GM19468 (cell line): ENCODE measurements around the gene OR8B8.
"Not testable (repeated sequence)": the region's sequence is repeated elsewhere in the genome, so short reads cannot be mapped to it uniquely, and the experiment has no call there.

Experiments used
- ATAC-seq: cut with Tn5 transposase; IDR thresholded peaks from one replicate; pipeline ENCODE4 v1.9.1; 2021; ENCODE audit warnings: mild to moderate bottlenecking, moderate library complexity, moderate number of reproducible peaks; ENCODE audit not compliant: unreplicated experiment; ENCODE audit errors: extremely low read depth

OR8B8 gene

GRCh38 chr11:124445646-124446150 is at the start of gene OR8B8:
Gene OR8B8, minus strand, starts transcription at chr11:124445696. Its CDS starts 4,611 bp downstream, at chr11:124441085.
- no peak for ATAC-seq

- ATAC-seq = no peak
Measured at GRCh38 chr11:124493016-124493655, 47.6 kb upstream of the OR8B8 start.

GRCh38 chr11:124483422-124483821 is 37.9 kb upstream of the OR8B8 start:
- ATAC-seq = no peak

- ATAC-seq = no peak
Measured at GRCh38 chr11:124482362-124483147, 37.1 kb upstream of the OR8B8 start.

- no peak for ATAC-seq
Measured at GRCh38 chr11:124481365-124482323, 36.1 kb upstream of the OR8B8 start.

GRCh38 chr11:124479561-124479960 is 34.1 kb upstream of the OR8B8 start:
- no peak for ATAC-seq

GRCh38 chr11:124475265-124475664 is 29.8 kb upstream of the OR8B8 start:
- ATAC-seq = no peak

- ATAC-seq = no peak
Measured at GRCh38 chr11:124474779-124475178, 29.3 kb upstream of the OR8B8 start.

- ATAC-seq = no peak
Measured at GRCh38 chr11:124474079-124474478, 28.6 kb upstream of the OR8B8 start.

GRCh38 chr11:124473476-124473875 is 28.0 kb upstream of the OR8B8 start:
- no peak for ATAC-seq

GRCh38 chr11:124470561-124471227 is 25.2 kb upstream of the OR8B8 start:
- ATAC-seq = no peak

- no peak for ATAC-seq
Measured at GRCh38 chr11:124467381-124467927, 22.0 kb upstream of the OR8B8 start.

- ATAC-seq = no peak
Measured at GRCh38 chr11:124465368-124465767, 19.9 kb upstream of the OR8B8 start.

- ATAC-seq = no peak
Measured at GRCh38 chr11:124463990-124464389, 18.5 kb upstream of the OR8B8 start.

- no peak for ATAC-seq
Measured at GRCh38 chr11:124463324-124463723, 17.8 kb upstream of the OR8B8 start.

GRCh38 chr11:124460459-124460858 is 15.0 kb upstream of the OR8B8 start:
- ATAC-seq = no peak

- ATAC-seq = not testable (repeated sequence)
Measured at GRCh38 chr11:124459379-124459778, 13.9 kb upstream of the OR8B8 start.

- no peak for ATAC-seq
Measured at GRCh38 chr11:124454552-124454951, 9.1 kb upstream of the OR8B8 start.

- ATAC-seq = no peak
Measured at GRCh38 chr11:124446916-124447315, 1.4 kb upstream of the OR8B8 start.

- no peak for ATAC-seq
Measured at GRCh38 chr11:124442847-124443246, 2.6 kb downstream of the OR8B8 start.
